GM21825 (cell line): ENCODE results near the gene PCK1.

ENCODE experiments used
- ATAC-seq: cut with Tn5 transposase; IDR thresholded peaks from one replicate; pipeline ENCODE4 v1.9.1; 2021; ENCODE audit warnings: mild to moderate bottlenecking, moderate library complexity; ENCODE audit not compliant: unreplicated experiment

Gene PCK1

DNA sequence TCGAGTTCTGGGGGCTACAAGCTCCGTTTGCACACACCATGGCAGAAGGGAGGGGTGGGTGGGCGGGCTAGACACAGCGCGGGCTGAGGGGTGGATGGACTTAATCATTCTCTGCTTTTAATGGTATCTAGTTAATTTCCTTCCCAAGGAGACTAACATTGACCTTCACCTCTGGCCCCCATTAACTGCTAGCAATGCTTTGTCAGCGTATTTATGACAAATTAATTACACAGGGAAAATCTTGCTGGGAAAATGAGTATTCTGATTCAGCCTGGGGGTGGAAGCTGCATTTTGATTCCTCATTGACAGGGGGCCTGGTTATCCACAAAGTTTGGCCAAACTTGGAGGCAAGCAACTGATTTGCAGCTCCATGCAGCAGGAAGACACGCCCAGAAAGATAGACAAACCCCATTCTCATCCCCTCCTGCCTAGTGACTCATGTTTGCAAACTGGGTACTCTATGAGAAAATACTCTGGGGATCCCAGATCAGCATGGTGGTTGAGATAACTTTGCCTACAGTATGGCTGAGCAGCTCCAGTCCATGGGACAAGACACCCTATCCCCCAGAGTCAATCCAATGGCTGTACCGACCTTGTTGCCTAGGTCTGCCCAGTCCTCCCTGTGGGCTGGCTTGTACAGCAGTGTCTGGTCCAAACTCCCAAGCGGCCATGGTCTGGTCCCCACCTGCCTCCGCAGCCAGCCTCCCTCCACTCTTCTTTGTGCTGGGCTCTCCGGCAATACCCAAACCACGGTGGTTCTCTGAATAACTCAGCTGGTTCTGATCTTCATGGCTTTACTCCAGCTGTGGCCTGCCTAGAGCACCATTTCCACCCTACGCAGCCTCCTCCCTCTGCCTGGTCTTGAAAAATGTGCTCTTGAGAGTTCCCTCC is 39.7 kb downstream of the PCK1 start:
- ATAC-seq: no peak

- ATAC-seq: no peak
These were observed 40.3 kb downstream of the PCK1 start for GRCh38 chr20:57601211-57601570.

DNA sequence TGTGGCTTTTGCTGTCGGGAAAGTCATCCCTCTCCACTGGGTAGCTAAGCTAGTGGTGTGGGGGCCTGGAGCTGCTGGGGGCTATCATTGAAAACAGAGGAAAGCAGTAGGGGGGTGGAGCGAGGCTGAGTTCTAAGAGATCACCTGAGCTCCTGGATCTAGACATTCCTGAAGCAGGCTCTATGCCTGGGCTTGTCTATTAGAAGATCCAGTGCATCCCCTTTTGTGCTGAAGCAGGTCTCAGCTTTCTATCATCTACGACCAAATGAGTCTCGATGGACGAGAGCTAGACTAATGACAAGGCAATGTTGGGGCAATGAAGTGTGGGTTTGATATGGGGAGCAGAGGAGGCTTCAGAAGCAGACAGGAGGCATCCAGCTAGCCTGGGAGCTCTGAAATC is 40.8 kb downstream of the PCK1 start:
- ATAC-seq: no peak

DNA sequence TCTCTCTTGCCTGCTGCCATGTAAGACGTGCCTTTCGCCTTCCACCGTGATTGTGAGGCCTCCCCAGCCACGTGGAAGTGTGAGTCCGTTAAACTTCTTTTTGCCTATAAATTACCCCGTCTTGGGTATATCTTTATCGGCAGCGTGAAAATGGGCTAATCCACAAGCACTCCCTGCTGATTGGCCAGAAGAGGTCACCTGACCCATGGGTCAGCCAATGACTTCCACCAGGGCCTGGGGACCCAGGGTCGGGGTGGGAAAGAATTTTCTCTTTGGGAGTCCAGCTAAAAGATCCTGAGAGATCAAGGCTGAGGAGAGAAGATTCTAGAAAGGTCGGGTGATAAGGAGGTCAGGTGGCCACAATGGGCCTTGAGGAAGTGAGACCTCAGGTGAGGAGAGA is 42.2 kb downstream of the PCK1 start:
- ATAC-seq: no peak

DNA sequence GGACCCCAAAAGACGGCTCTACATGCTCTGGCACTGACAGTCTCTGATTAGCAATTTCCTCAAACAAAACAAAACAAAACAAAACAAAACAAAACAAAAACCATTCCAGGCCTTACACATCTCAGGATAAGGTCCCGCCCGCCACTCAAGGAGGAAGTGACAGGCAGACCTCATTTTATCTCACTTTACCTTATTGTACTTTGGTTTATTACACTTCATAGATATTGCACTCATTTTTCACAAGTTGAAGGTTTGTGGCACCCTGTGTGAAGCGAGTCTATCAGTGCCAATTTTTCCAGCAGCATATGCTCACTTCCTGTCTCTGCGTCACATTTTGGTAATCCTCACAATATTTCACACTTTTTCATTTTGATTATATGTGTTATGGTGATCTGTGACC is 44.1 kb downstream of the PCK1 start:
- ATAC-seq: no peak

- no peak for ATAC-seq
These were observed 45.0 kb downstream of the PCK1 start for GRCh38 chr20:57605878-57606277.

GRCh38 chr20:57608516-57608915 is 47.6 kb downstream of the PCK1 start:
- no peak for ATAC-seq

GRCh38 chr20:57609086-57609841 is 48.4 kb downstream of the PCK1 start:
- no peak for ATAC-seq

DNA sequence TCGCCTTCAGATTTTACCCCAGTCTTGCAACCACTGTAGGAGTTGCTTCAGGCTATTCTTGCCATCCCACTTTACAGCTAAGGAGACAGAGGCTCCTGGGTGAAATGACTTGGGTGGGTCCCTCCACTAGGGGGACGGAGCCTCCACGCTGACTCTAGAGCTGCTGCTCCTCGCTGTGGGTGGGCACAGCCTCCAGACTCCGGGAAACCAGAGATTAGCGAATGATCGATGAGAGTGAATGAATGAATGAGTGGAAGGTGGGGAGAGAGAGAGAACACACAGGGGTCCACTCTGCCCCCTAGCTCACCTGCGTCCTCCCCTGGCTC is 48.9 kb downstream of the PCK1 start:
- ATAC-seq: no peak

DNA sequence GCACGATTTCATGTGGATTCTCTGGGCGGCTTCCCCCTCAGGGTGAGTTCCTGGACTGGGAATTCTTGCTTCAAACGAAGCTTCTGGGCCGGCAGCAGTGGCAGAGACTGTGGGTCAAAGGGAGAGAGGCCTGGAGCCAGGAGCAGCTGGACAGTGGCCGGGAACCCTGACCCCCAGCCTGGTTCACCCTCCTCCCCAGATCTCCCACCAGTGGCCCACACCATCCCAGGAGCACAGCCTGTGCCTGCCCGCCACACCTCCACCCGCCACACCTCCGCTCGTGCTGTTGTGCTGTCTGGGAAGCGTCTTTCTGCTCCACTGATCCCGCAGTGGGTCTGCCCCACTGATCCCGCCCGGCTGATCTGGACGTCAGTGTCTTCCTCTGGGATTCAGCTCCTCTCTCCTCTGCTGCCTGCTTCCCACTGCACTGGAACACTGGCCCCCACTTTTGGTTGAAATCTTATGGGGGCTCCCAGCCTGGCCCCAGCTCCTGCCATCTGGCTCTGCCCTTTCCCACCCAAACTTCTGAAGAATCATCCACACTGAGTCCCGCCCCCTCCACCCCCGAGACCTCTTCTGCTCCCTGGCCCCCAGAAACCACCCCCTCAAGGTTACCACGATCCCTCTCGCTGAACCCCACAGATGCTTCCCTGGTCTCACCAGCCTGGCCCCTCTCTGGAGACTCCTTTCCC is 49.5 kb downstream of the PCK1 start:
- no peak for ATAC-seq

- ATAC-seq: no peak
These were observed 50.8 kb downstream of the PCK1 start for GRCh38 chr20:57611586-57612311.

DNA sequence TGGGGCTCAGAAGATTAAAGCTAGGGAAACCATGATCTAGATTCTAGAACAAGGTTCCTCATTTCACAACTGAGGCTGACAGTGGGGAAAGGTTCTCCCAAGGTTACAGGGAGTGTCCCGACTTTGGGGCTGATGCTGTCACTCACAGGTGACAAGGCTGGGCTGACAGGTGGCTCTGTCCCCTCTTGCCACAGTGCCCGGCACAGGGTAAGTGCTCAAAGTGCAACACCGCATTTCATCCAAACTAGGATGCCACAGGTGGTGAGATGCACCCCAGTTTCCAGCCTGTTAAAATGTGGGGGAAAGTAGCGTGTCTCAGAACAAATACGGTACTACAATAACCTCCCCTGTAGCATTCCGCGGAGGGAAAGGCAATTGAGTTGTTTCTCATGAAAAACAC is 51.5 kb downstream of the PCK1 start:
- ATAC-seq: no peak

DNA sequence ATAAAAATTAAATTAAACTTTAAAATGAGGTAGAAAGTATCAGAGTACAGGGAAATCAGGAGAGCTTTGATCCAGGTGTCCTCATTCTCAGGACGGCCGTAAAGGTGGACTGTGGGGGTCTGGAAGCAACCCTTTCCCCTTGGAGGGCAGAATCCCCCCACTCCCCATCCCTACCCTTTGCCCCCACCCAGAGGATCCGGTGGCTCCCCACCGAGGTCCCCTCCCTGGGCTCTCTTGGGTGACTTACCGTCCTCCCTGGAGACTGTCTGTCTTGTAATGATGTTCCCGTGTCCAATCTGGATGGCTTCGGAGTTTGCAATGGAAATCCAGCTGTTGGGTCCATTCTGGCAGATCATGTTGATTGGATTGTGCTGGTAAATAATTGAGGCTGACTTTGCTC is 52.0 kb downstream of the PCK1 start:
- no peak for ATAC-seq

DNA sequence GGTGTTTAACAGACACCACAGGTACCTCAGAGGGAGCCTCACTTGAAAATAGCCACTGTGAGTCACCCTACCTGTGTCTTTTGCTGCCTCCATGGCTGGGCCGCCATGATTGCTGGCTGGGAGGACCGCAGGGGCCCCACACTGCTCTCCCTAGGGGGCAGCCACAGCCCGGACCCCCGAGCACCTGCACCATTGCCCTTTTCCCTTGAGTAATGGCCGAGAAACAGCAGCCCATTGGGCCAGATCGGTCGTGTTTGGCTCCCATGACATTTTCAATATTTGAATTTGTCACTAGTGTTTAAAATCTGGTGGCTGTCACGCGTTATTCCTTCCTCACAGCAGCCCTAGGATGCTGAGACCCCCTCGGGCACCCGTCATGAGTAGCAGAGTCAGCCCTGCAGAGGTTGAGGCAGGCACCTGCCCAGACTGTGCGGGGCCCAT is 52.6 kb downstream of the PCK1 start:
- ATAC-seq: no peak

GRCh38 chr20:57614490-57615444 is 53.9 kb downstream of the PCK1 start:
- no peak for ATAC-seq

DNA sequence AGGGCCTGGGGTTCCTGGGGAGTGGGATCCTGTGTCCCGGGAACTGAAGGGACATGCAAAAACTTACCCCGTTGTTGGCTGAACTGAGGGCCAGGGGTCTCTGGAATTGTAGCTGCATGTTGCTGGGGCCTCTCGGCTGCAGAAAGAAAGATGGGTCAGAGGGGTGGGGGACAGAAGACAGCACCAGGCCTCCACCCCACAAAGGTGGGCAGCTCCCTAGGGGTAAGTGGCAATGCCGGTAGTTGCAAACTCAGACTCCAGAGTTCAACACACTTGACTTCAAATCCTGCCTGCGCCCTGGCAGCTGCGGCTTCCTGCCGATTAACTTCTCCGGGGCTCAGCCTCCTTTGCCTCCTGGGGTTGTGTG is 54.5 kb downstream of the PCK1 start:
- ATAC-seq: no peak

- no peak for ATAC-seq
These were observed 55.4 kb downstream of the PCK1 start for GRCh38 chr20:57616143-57616951.

DNA sequence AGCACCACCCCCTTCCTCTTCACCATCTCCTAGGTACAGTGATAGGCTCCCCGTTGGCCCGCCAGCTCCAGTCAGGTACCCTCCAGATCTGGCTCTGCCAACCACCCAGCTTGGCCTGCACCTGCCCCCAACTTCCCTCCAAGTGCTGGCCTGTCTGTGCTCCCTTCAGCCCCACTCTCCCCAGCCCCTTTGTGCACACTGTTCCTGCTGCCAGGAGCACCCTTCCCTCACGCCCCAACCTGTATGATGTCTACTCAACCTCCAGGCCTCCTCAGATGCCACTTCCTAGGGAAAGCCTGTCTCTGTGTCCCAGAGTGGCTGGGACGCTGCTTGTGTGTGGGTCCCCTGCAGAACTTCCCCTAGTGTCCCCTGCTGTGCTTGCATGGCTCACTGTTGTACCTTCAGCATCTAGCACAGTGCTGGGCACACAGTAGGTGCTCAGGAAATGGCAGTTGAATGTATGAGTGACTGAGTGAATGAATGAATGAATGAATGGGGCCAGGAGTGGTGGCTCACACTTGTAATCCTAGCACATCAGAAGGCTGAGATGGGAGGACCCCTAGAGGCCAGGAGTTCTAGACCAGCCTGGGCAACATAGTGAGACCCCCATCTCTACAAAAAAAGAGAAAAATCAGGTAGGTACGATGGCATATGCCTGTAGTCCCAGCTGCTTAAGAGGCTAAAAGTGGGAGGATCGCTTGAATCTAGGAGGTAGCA is 56.3 kb downstream of the PCK1 start:
- ATAC-seq: no peak
